PC-9 (cell line): ENCODE measurements around the gene MGRN1.

Source experiments
- EZH2 ChIP-seq: fragments of 200-600 bp; sonication (generic); IDR thresholded peaks from 2 replicates; pipeline ENCODE4 v1.8.0; 2017; ENCODE audit warnings: antibody characterized with exemption, low read depth
- TF ChIP-seq, protein P1 (sequence below): fragments of 200-600 bp; sonication (generic); conservative IDR thresholded peaks from 2 replicates; pipeline ENCODE4 v1.6.1; 2017; ENCODE audit warnings: mixed run types, antibody characterized with exemption, mild to moderate bottlenecking, moderate library complexity

DNA sequence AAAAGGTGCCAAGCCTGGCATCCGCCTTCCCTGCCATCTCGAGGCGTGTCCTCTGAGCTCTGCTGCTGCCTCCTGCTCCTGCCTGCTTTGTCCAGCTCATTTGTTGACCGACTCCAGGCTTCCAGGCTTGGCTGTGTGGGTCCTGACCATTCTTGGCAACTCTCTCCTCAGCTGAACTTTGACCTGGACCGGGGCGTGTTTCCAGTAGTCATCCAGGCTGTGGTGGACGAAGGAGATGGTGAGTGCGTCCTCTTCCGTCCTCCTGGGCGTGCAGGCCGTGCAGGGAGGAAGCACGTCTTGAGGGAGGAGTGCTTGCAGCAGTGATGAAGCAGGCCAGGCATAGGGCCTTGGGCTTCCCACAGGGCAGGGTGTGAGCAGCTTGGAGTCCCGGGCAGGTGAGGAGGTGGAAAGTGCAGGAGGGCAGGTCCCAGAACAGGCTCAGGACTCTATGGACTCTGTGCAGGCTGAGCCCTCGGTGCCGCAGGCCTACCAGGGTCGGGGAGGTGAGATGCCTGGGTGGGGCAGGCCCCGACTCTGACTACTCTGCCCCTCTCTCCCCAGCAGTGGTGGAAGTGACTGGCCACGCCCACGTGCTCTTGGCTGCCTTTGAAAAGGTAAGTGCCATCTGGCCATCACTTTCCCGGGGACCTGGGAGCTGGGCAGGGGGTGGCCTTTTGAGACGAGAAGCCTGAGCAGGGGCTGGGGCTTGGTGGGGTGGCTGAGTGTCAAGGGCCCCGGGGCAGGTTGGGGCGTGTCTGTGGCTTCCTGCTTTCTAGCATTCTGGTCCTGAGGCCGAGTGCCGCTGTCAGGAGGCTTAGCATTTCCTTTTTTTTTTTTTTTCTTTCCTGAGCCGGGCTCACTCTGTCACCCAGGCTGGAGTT lies 40.2 kb downstream of the MGRN1 start:
- TF ChIP-seq, protein P1, sequence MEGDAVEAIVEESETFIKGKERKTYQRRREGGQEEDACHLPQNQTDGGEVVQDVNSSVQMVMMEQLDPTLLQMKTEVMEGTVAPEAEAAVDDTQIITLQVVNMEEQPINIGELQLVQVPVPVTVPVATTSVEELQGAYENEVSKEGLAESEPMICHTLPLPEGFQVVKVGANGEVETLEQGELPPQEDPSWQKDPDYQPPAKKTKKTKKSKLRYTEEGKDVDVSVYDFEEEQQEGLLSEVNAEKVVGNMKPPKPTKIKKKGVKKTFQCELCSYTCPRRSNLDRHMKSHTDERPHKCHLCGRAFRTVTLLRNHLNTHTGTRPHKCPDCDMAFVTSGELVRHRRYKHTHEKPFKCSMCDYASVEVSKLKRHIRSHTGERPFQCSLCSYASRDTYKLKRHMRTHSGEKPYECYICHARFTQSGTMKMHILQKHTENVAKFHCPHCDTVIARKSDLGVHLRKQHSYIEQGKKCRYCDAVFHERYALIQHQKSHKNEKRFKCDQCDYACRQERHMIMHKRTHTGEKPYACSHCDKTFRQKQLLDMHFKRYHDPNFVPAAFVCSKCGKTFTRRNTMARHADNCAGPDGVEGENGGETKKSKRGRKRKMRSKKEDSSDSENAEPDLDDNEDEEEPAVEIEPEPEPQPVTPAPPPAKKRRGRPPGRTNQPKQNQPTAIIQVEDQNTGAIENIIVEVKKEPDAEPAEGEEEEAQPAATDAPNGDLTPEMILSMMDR: no peak
- no peak for TF ChIP-seq EZH2
